Measurements from ENCODE around the gene AGR2.

Gene AGR2

GRCh38 chr7:16801579-16801978 is 3.2 kb downstream of the AGR2 start:
- Histone ChIP-seq H3K36me3 (ENCODE audit: insufficient read depth) (no peaks in the 10 kb centered on the region), H3K4me3 (IDR thresholded peaks at IDR 0.05; ENCODE audit: insufficient read depth, low read depth, low read length) (no peak overlapping the region), H3K9ac (no peak overlapping the region), H3K4me1 (ENCODE audit: low read depth, poor library complexity, severe bottlenecking) (no peaks in the 10 kb centered on the region), H3K27me3 (ENCODE audit: insufficient read depth, low read depth) (no peaks in the 10 kb centered on the region), H2AFZ (ENCODE audit: low read depth) (no peak overlapping the region), H3K79me2 (ENCODE audit: insufficient read depth, low read depth) (no peaks in the 10 kb centered on the region), H3K4me2 (no peak overlapping the region), H4K20me1 (ENCODE audit: insufficient read depth) (no peaks in the 10 kb centered on the region), H3K27ac (no peak overlapping the region)
- TF ChIP-seq CTCF (conservative IDR thresholded peaks at IDR 0.05; ENCODE audit: low read depth, low read length): no peak

DNA sequence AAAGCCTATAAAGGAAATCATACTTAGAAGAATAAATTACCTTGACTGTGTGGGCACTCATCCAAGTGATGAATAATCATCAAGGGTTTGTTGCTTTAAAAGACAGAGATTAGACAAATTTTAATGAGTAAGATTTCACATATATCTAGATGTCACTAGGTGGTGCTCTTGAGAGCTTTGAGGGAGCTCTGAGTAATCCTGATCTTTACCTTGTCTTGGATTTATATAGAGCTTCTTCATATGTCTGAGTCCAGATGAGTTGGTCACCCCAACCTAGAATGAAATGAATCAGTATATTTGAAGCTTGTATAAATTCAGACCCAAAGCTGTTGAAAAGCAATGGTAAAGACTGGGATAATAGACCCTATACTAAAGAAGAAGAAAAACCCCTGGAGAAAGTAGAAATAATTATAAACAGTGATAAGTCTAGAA is 3.7 kb downstream of the AGR2 start:
- no peaks in the 10 kb centered on the region for H3K79me2 ChIP-seq (ENCODE audit: insufficient read depth, low read depth)
- no peaks in the 10 kb centered on the region for H3K4me1 ChIP-seq (ENCODE audit: low read depth, poor library complexity, severe bottlenecking)
- no peaks in the 10 kb centered on the region for H4K20me1 ChIP-seq (ENCODE audit: insufficient read depth)
- no peaks in the 10 kb centered on the region for H3K36me3 ChIP-seq (ENCODE audit: insufficient read depth)
- H3K9ac ChIP-seq: no peak overlapping the region
- peak; percentile 72 for TF ChIP-seq CTCF (conservative IDR thresholded peaks at IDR 0.05; ENCODE audit: low read depth, low read length)
- no peak overlapping the region for H2AFZ ChIP-seq (ENCODE audit: low read depth)
- H3K27ac ChIP-seq: no peak overlapping the region
- H3K4me2 ChIP-seq: no peak overlapping the region
- no peak overlapping the region for H3K4me3 ChIP-seq (IDR thresholded peaks at IDR 0.05; ENCODE audit: insufficient read depth, low read depth, low read length)
- H3K27me3 ChIP-seq (ENCODE audit: insufficient read depth, low read depth): no peaks in the 10 kb centered on the region

DNA sequence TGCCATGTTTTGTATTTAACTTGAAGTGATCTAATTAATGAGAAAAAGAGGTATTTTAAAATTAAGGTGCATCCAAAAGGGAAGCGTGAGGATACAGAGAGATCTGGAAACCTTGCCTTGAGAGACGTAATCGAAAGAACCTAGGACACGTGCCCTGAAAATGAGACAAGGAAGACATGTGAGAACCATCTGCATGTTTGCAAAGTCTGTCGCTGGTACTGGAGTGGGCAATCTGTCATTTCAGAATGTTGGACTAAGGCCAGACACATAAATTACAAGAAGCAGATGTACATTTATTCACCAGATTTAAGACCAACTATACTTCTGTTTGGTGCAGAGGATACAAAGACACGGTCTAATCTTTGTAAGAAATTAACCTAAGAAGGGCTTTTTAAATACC is 9.2 kb downstream of the AGR2 start:
- Histone ChIP-seq H2AFZ (ENCODE audit: low read depth) (no peak overlapping the region), H3K4me1 (ENCODE audit: low read depth, poor library complexity, severe bottlenecking) (no peaks in the 10 kb centered on the region), H3K36me3 (ENCODE audit: insufficient read depth) (no peaks in the 10 kb centered on the region), H3K4me3 (IDR thresholded peaks at IDR 0.05; ENCODE audit: insufficient read depth, low read depth, low read length) (no peak overlapping the region), H3K27me3 (ENCODE audit: insufficient read depth, low read depth) (no peaks in the 10 kb centered on the region), H3K4me2 (no peak overlapping the region), H3K9ac (no peak overlapping the region), H3K79me2 (ENCODE audit: insufficient read depth, low read depth) (no peaks in the 10 kb centered on the region), H3K27ac (no peak overlapping the region), H4K20me1 (ENCODE audit: insufficient read depth) (no peaks in the 10 kb centered on the region)
- TF ChIP-seq CTCF (conservative IDR thresholded peaks at IDR 0.05; ENCODE audit: low read depth, low read length): no peak

- H3K27me3 ChIP-seq (ENCODE audit: insufficient read depth, low read depth): no peaks in the 10 kb centered on the region
- no peak overlapping the region for H3K9ac ChIP-seq
- no peaks in the 10 kb centered on the region for H3K36me3 ChIP-seq (ENCODE audit: insufficient read depth)
- no peak overlapping the region for H3K27ac ChIP-seq
- TF ChIP-seq CTCF (conservative IDR thresholded peaks at IDR 0.05; ENCODE audit: low read depth, low read length): no peak
- no peaks in the 10 kb centered on the region for H3K4me1 ChIP-seq (ENCODE audit: low read depth, poor library complexity, severe bottlenecking)
- no peak overlapping the region for H3K4me2 ChIP-seq
- H3K79me2 ChIP-seq (ENCODE audit: insufficient read depth, low read depth): no peaks in the 10 kb centered on the region
- H3K4me3 ChIP-seq (IDR thresholded peaks at IDR 0.05; ENCODE audit: insufficient read depth, low read depth, low read length): no peak overlapping the region
- H2AFZ ChIP-seq (ENCODE audit: low read depth): no peak overlapping the region
- H4K20me1 ChIP-seq (ENCODE audit: insufficient read depth): no peaks in the 10 kb centered on the region
These were observed 9.8 kb downstream of the AGR2 start for GRCh38 chr7:16794986-16795385.

Measured in KMS-11 (cell line).